T-helper 17 cell (primary cell): ENCODE data around the gene LYRM4. TPM values are rescaled to one million over a fixed set of nuclear protein-coding genes. Genes with fewer than 3 reads are reported as not detected.

ENCODE experiments used
- total RNA-seq, 4 donors: library from RNA in 2 of 4; stranded (reverse) in 2 of 4; gene quantifications; one replicate each; pipeline ENCODE4 v1.2.3 and lab custom pipeline; 2022 to 2026

LYRM4 gene
- total RNA-seq, 2 donors from 2014 or later, result 14.6 to 19.2 TPM

Other genes starting within 250 kb of the LYRM4 start
- gene PPP1R3G, start 175.6 kb downstream of the LYRM4 start, total RNA-seq, result not detected
- gene FARS2, start 563 bp upstream of the LYRM4 start, total RNA-seq, result 10 to 100 TPM; 20.7 to 26.4 TPM